Brain microvascular endothelial cell (primary cell): ENCODE data around the gene ARSG.

Experiments
- DNase-seq: peaks from one replicate; pipeline ENCODE4 v3.0.0-alpha.2; 2020
- H3K27ac ChIP-seq: fragments of 250-450 bp; sonication (Bioruptor Pico); 2 replicates; pipeline ENCODE4 v1.5.1; 2020; ENCODE audit warnings: mild to moderate bottlenecking, moderate library complexity
- H3K27me3 ChIP-seq: fragments of 250-450 bp; sonication (Bioruptor Pico); replicated peaks from 2 replicates; pipeline ENCODE4 v1.5.1; 2020; ENCODE audit warnings: mild to moderate bottlenecking
- H3K36me3 ChIP-seq: fragments of 250-450 bp; sonication (Bioruptor Pico); replicated peaks from 2 replicates; pipeline ENCODE4 v1.5.1; 2020; ENCODE audit warnings: mild to moderate bottlenecking
- H3K4me3 ChIP-seq: 2 replicates; pipeline ENCODE4 v1.5.1; 2011; ENCODE audit warnings: low read depth, mild to moderate bottlenecking, control low read depth, low read length, moderate library complexity
- CTCF ChIP-seq: IDR thresholded peaks from 2 replicates; pipeline ENCODE4 v1.5.1; 2011; ENCODE audit warnings: low read depth, mild to moderate bottlenecking, moderate library complexity, low read length, control low read depth, inconsistent platforms; ENCODE audit errors: missing control alignments
- in situ Hi-C: cut with HindIII; loops from 2 replicates; pipeline ENCODE4 v1.10.0; 2017; ENCODE audit warnings: low sequenced_read_pairs, low pct_ligation_motif_present

The ARSG gene

GRCh38 chr17:68418876-68419275, 127.6 kb downstream of the ARSG start:
- Histone ChIP-seq H3K27me3 (no peaks in the 10 kb centered on the region), H3K36me3 (peaks cover 12% of the 10 kb centered on the region), H3K4me3 (no peak overlapping the region), H3K27ac (no peak overlapping the region)
- TF ChIP-seq CTCF: no peak
- DNase-seq: no peak
- in situ Hi-C loops: no loop called here

GRCh38 chr17:68420065-68420464, 128.8 kb downstream of the ARSG start:
- DNase-seq: no peak
- no peak for TF ChIP-seq CTCF
- H3K27ac ChIP-seq: no peak overlapping the region
- H3K36me3 ChIP-seq: peaks cover 19% of the 10 kb centered on the region
- in situ Hi-C loops: no loop called here
- no peak overlapping the region for H3K4me3 ChIP-seq
- no peaks in the 10 kb centered on the region for H3K27me3 ChIP-seq

GRCh38 chr17:68421486-68421885, 130.2 kb downstream of the ARSG start:
- H3K27me3 ChIP-seq: no peaks in the 10 kb centered on the region
- in situ Hi-C loops: no loop called here
- no peak overlapping the region for H3K27ac ChIP-seq
- H3K36me3 ChIP-seq: peaks cover 24% of the 10 kb centered on the region
- no peak overlapping the region for H3K4me3 ChIP-seq
- TF ChIP-seq CTCF: no peak
- no peak for DNase-seq

GRCh38 chr17:68422821-68423220, 131.5 kb downstream of the ARSG start:
- Histone ChIP-seq H3K4me3 (no peak overlapping the region), H3K27me3 (no peaks in the 10 kb centered on the region), H3K27ac (no peak overlapping the region), H3K36me3 (peaks cover 34% of the 10 kb centered on the region)
- in situ Hi-C loops: no loop called here
- DNase-seq: no peak
- TF ChIP-seq CTCF: no peak

GRCh38 chr17:68423251-68423650, 132.0 kb downstream of the ARSG start:
- no peak overlapping the region for H3K4me3 ChIP-seq
- in situ Hi-C loops: no loop called here
- TF ChIP-seq CTCF: no peak

GRCh38 chr17:68424203-68424602, 132.9 kb downstream of the ARSG start:
- Histone ChIP-seq H3K27me3 (no peaks in the 10 kb centered on the region), H3K27ac (no peak overlapping the region), H3K36me3 (peaks cover 46% of the 10 kb centered on the region), H3K4me3 (no peak overlapping the region)
- no peak for TF ChIP-seq CTCF
- DNase-seq: no peak
- in situ Hi-C loops: no loop called here

More at GRCh38 chr17:68423251-68423650, 132.0 kb downstream of the ARSG start:
- peaks cover 38% of the 10 kb centered on the region for H3K36me3 ChIP-seq
- DNase-seq: no peak
- H3K27ac ChIP-seq: no peak overlapping the region
- no peaks in the 10 kb centered on the region for H3K27me3 ChIP-seq
